Measurements from ENCODE around the gene AACS.
"Not testable (repeated sequence)": the region's sequence is repeated elsewhere in the genome, so short reads cannot be mapped to it uniquely, and the experiment has no call there.

Gene AACS

GRCh38 chr12:125065021-125065918, at the start of gene AACS:
AACS (plus strand) TSS chr12:125065435; CDS start chr12:125065585, 150 bp downstream.
- no peak for FAIRE-seq

- no peak for FAIRE-seq
These were observed 49.4 kb upstream of the AACS start for GRCh38 chr12:125015680-125016310.

- FAIRE-seq = no peak
These were observed 47.4 kb upstream of the AACS start for GRCh38 chr12:125017801-125018200.

- no peak for FAIRE-seq
These were observed 46.9 kb upstream of the AACS start for GRCh38 chr12:125018356-125018755.

GRCh38 chr12:125021096-125021495, 44.1 kb upstream of the AACS start:
- no peak for FAIRE-seq

- FAIRE-seq = no peak
These were observed 43.5 kb upstream of the AACS start for GRCh38 chr12:125021771-125022170.

- FAIRE-seq = no peak
These were observed 42.2 kb upstream of the AACS start for GRCh38 chr12:125023065-125023464.

- FAIRE-seq = no peak
These were observed 40.2 kb upstream of the AACS start for GRCh38 chr12:125024949-125025563.

GRCh38 chr12:125025606-125026235, 39.5 kb upstream of the AACS start:
- FAIRE-seq = no peak

- no peak for FAIRE-seq
These were observed 37.1 kb upstream of the AACS start for GRCh38 chr12:125028106-125028505.

GRCh38 chr12:125029761-125030358, 35.4 kb upstream of the AACS start:
- FAIRE-seq = no peak

GRCh38 chr12:125031471-125031870, 33.8 kb upstream of the AACS start:
- FAIRE-seq = not testable (repeated sequence)

- no peak for FAIRE-seq
These were observed 32.6 kb upstream of the AACS start for GRCh38 chr12:125032466-125033152.

GRCh38 chr12:125033288-125033687, 31.9 kb upstream of the AACS start:
- FAIRE-seq = no peak

- no peak for FAIRE-seq
These were observed 26.1 kb upstream of the AACS start for GRCh38 chr12:125038976-125039625.

GRCh38 chr12:125049093-125049458, 16.2 kb upstream of the AACS start:
- FAIRE-seq = no peak

- FAIRE-seq = no peak
These were observed 14.8 kb upstream of the AACS start for GRCh38 chr12:125050446-125050845.

GRCh38 chr12:125050868-125051267, 14.4 kb upstream of the AACS start:
- FAIRE-seq = no peak

GRCh38 chr12:125053821-125054220, 11.4 kb upstream of the AACS start:
- FAIRE-seq = no peak

GRCh38 chr12:125055591-125055990, 9.6 kb upstream of the AACS start:
- no peak for FAIRE-seq

- FAIRE-seq = no peak
These were observed 8.9 kb upstream of the AACS start for GRCh38 chr12:125056306-125056705.

- no peak for FAIRE-seq
These were observed 7.5 kb upstream of the AACS start for GRCh38 chr12:125057708-125058107.
